Vagina (tissue), 2 donors: Measurements from ENCODE around the gene PLCG1. TPM values are rescaled to one million over a fixed set of nuclear protein-coding genes. Genes with fewer than 3 reads are reported as not detected.

Experiments
- DNase-seq, 2 donors: peaks; one replicate each; pipeline ENCODE4 v3.0.0-alpha.2; 2017; ENCODE audit errors: extremely low spot score in 2 of 2
- H3K27ac ChIP-seq: fragments of 200-600 bp; sonication (generic); one replicate; pipeline ENCODE4 v1.5.1; 2019
- H3K27me3 ChIP-seq: fragments of 200-600 bp; sonication (generic); one replicate; pipeline ENCODE4 v1.5.1; 2019
- H3K36me3 ChIP-seq, 2 donors: fragments of 200-600 bp; sonication (generic); one replicate each; pipeline ENCODE4 v1.5.1; 2017 to 2019
- H3K4me1 ChIP-seq: fragments of 200-600 bp; sonication (generic); one replicate; pipeline ENCODE4 v1.5.1; 2019
- H3K4me3 ChIP-seq, 2 donors: fragments of 200-600 bp; sonication (generic); 1 replicate in 1 of 2; 2 replicates in 1 of 2; pipeline ENCODE4 v1.5.1; 2016 to 2019
- H3K9me3 ChIP-seq: fragments of 200-600 bp; sonication (generic); one replicate; pipeline ENCODE4 v1.5.1; 2019
- POLR2A ChIP-seq, 2 donors: fragments of 450-650 bp; IDR thresholded peaks; one replicate each; pipeline ENCODE4 v1.6.1; 2017; ENCODE audit warnings: antibody characterized with exemption in 2 of 2, mild to moderate bottlenecking in 2 of 2, moderate library complexity in 2 of 2
- POLR2AphosphoS5 ChIP-seq, 2 donors: sonication (generic); formaldehyde crosslinking; IDR thresholded peaks; one replicate each; pipeline ENCODE4 v1.9.0; 2017; ENCODE audit warnings: antibody characterized with exemption in 2 of 2, mild to moderate bottlenecking in 2 of 2, low read depth in 1 of 2; ENCODE audit not compliant: insufficient read depth in 1 of 2
- intact Hi-C: fragments of 100-400 bp; cut with DNase I; formaldehyde crosslinking; loops from one replicate; pipeline ENCODE4 v1.15.1; 2023
- total RNA-seq: library from RNA; depleted of rRNA; stranded (reverse); fragments of >200 nt; gene quantifications from one replicate; pipeline ENCODE4 v1.2.3, GENCODE V29; 2016
- TF ChIP-seq, protein P1 (sequence below), 3 experiments: fragments of 450-650 bp in 2 of 3; fragments of 200-600 bp in 1 of 3; sonication (generic) in 1 of 3; IDR thresholded peaks; one replicate each; pipeline ENCODE4 v1.5.1; 2017 to 2019; ENCODE audit warnings: antibody characterized with exemption in 3 of 3, mild to moderate bottlenecking in 2 of 3, moderate library complexity in 2 of 3

PLCG1 gene
- total RNA-seq, 1 donor from 2014 or later: 138 TPM

DNA sequence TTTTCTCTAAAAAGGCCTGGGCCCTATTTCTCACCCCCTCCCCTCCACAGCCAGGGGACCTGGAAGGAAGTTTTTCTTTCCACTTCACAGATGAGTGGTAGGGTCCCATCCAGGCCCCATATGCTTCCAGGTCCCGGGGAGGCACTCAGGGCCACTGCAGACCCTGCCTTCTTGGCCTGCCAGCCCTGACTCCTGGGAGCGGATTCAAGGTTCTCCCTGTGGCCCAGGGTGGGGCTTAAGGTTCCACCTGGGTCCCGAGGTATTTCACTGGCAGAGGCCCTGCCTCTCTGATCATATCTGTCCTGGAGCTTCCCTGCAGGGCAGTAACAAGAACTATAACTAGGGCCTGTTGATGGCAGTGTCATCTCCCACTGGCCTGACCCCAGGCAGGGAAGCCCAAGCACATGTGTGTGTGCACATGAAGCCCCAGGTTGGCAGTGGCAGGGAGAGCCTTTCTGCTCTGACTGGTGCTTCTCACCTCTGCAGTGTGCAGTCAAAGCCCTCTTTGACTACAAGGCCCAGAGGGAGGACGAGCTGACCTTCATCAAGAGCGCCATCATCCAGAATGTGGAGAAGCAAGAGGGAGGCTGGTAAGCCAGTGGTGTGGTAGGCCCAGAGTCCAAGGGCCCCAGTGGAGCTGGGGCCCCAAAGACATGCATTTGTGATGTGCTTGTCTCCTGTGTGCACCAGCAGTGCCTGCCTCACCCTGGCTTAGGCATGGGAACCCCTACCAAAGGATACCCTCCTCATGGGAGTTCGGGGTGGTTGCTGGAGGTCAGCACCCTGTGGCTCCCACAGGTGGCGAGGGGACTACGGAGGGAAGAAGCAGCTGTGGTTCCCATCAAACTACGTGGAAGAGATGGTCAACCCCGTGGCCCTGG lies 31.2 kb downstream of the PLCG1 start:
- Histone ChIP-seq H3K27ac (no peak overlapping the region), H3K36me3 (peaks cover 0 to 87% of the 10 kb centered on the region in 2 donors), H3K4me1 (peaks cover 19% of the 10 kb centered on the region)

DNA sequence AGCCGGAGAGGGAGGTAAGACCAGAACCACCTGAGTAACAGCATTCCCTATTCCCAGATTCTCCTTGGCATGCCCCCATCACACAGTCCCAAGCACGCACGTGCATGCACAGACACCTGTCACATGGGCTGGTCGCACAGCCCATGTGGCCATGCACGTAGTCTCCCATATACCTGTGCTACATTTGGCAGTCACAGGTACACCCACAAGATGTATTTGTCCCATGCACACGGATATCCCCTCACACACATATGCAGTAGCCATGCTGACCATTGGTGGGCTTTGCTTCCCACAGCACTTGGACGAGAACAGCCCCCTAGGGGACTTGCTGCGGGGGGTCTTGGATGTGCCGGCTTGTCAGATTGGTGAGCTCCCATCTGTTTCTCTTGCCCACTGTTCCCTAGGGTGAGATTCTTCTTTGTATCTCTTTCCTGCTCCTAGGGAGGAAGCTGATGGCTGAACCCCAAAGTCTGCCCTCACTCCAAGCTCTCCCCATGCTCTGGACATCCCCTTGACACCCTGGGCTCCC lies 31.9 kb downstream of the PLCG1 start:
- peak overlapping the region; percentile 4 for H3K27ac ChIP-seq
- H3K9me3 ChIP-seq: no peaks in the 10 kb centered on the region
- no peak for DNase-seq
- TF ChIP-seq, protein P1, sequence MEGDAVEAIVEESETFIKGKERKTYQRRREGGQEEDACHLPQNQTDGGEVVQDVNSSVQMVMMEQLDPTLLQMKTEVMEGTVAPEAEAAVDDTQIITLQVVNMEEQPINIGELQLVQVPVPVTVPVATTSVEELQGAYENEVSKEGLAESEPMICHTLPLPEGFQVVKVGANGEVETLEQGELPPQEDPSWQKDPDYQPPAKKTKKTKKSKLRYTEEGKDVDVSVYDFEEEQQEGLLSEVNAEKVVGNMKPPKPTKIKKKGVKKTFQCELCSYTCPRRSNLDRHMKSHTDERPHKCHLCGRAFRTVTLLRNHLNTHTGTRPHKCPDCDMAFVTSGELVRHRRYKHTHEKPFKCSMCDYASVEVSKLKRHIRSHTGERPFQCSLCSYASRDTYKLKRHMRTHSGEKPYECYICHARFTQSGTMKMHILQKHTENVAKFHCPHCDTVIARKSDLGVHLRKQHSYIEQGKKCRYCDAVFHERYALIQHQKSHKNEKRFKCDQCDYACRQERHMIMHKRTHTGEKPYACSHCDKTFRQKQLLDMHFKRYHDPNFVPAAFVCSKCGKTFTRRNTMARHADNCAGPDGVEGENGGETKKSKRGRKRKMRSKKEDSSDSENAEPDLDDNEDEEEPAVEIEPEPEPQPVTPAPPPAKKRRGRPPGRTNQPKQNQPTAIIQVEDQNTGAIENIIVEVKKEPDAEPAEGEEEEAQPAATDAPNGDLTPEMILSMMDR (IDR thresholded peaks at IDR 0.05): no peak
- no peak for TF ChIP-seq POLR2AphosphoS5 (IDR thresholded peaks at IDR 0.05; ENCODE audit: insufficient read depth in 1 of 2, low read depth in 1 of 2)
- TF ChIP-seq POLR2A (IDR thresholded peaks at IDR 0.05): no peak
- H3K36me3 ChIP-seq: peaks cover 0 to 86% of the 10 kb centered on the region in 2 donors
- intact Hi-C loops: no loop called here
- H3K27me3 ChIP-seq: no peaks in the 10 kb centered on the region
- H3K4me3 ChIP-seq: no peak overlapping the region
- H3K4me1 ChIP-seq: peaks cover 24% of the 10 kb centered on the region

More for the DNA sequence above, 31.2 kb downstream of the PLCG1 start:
- TF ChIP-seq, protein P1 (IDR thresholded peaks at IDR 0.05): no peak
- TF ChIP-seq POLR2AphosphoS5 (IDR thresholded peaks at IDR 0.05; ENCODE audit: insufficient read depth in 1 of 2, low read depth in 1 of 2): no peak
- TF ChIP-seq POLR2A (IDR thresholded peaks at IDR 0.05): no peak
- Histone ChIP-seq H3K9me3 (no peaks in the 10 kb centered on the region), H3K27me3 (no peaks in the 10 kb centered on the region), H3K4me3 (no peak overlapping the region)
- intact Hi-C loops: no loop called here
- no peak for DNase-seq

DNA sequence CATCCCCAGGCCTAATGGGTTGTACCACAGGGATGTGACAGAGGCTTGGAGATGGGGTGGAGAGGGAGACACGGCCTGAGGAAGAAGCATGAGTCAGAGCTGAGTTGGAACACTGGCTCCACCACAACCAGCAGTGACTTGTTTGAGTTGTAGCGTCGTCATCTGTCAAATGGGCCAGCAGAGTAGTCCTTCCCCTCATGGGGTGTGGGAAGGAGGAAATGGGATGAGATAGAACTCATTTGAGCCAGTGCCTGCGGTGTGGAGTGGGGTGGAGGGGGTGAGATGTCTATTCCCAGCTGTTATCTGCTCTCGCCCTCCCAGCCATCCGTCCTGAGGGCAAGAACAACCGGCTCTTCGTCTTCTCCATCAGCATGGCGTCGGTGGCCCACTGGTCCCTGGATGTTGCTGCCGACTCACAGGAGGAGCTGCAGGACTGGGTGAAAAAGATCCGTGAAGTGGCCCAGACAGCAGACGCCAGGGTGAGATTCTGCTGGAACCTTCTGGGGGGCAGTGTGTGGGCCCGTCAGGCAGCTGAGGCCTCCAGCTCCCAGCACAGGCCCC lies 32.5 kb downstream of the PLCG1 start:
- DNase-seq: no peak
- H3K27ac ChIP-seq: peak overlapping the region; percentile 4
- intact Hi-C loops: loop anchor here (5.0 kb wide), 1 partner anchor 172 kb away; the partner anchor contains the start of gene LPIN3
- no peak for TF ChIP-seq POLR2AphosphoS5 (IDR thresholded peaks at IDR 0.05; ENCODE audit: insufficient read depth in 1 of 2, low read depth in 1 of 2)
- TF ChIP-seq, protein P1 (IDR thresholded peaks at IDR 0.05): no peak
- no peak for TF ChIP-seq POLR2A (IDR thresholded peaks at IDR 0.05)
- H3K9me3 ChIP-seq: no peaks in the 10 kb centered on the region
- no peak overlapping the region for H3K4me3 ChIP-seq
- H3K4me1 ChIP-seq: peaks cover 30% of the 10 kb centered on the region
- H3K27me3 ChIP-seq: no peaks in the 10 kb centered on the region
- H3K36me3 ChIP-seq: peaks cover 0 to 86% of the 10 kb centered on the region in 2 donors

DNA sequence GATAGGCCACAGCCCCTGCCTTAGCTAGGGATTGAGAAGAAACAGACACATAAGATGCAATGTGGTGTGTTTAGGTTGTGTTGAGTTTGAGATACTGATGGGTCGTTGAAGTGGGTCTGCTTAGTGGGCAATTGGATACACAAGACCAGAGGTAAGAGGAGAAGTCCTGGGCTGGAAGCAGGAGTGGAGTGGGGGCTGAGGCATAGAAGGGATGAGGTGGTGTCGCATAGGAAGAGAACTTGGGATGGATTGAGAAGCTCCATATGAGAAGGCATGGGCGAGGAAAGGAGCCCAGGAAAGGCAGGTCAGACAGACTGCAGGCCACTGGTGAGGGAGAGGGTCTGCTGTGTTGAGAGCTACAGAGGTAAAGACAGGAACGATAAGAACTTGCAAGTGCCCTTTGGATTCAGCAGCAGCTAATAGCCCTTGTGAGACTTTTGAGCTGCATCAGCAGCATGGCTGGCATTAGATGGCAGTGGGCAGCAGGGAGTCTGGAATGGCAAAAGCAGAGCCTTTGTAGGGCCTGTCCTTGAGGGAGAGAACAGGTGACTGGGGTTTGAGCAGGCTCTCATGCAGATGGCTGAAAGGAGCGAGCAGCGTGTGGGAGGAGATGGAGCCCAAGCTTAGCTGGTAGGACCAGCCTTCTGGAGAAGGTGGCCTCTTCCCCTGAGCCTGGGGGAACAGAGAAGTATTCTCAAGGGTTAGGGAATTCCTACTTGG lies 33.2 kb downstream of the PLCG1 start:
- peaks cover 0 to 82% of the 10 kb centered on the region in 2 donors for H3K36me3 ChIP-seq
- H3K4me1 ChIP-seq: peaks cover 36% of the 10 kb centered on the region
- no peak overlapping the region for H3K4me3 ChIP-seq
- no peaks in the 10 kb centered on the region for H3K27me3 ChIP-seq
- no peak for DNase-seq
- intact Hi-C loops: loop anchor here (5.0 kb wide), 1 partner anchor 172 kb away; the partner anchor contains the start of gene LPIN3
- TF ChIP-seq POLR2A (IDR thresholded peaks at IDR 0.05): no peak
- TF ChIP-seq, protein P1 (IDR thresholded peaks at IDR 0.05): no peak
- no peak for TF ChIP-seq POLR2AphosphoS5 (IDR thresholded peaks at IDR 0.05; ENCODE audit: insufficient read depth in 1 of 2, low read depth in 1 of 2)
- peak overlapping the region; percentile 6 for H3K27ac ChIP-seq
- no peaks in the 10 kb centered on the region for H3K9me3 ChIP-seq
